Neural progenitor cell (in vitro differentiated cells): ENCODE results near the gene TCF4. TPM values are rescaled to one million over a fixed set of nuclear protein-coding genes. Genes with fewer than 3 reads are reported as not detected.

ENCODE experiments used
- DNase-seq: peaks from one replicate; pipeline ENCODE4 v3.0.0-alpha.2; 2016; ENCODE audit warnings: low spot score
- H2AFZ ChIP-seq: fragments of 200-600 bp; sonication (generic); replicated peaks from 2 replicates; pipeline ENCODE4 v1.6.1; 2016; ENCODE audit warnings: antibody characterized with exemption
- H3F3A ChIP-seq: fragments of 200-600 bp; sonication (generic); 2 replicates; pipeline ENCODE4 v1.6.1; 2016; ENCODE audit warnings: antibody characterized with exemption, low read depth
- H3K27ac ChIP-seq: fragments of 200-600 bp; sonication (generic); 2 replicates; pipeline ENCODE4 v1.5.1; 2016; ENCODE audit warnings: mild to moderate bottlenecking
- H3K27me3 ChIP-seq: fragments of 200-600 bp; sonication (generic); 2 replicates; pipeline ENCODE4 v1.6.1; 2016; ENCODE audit warnings: mild to moderate bottlenecking, moderate library complexity
- H3K36me3 ChIP-seq: fragments of 200-600 bp; sonication (generic); 2 replicates; pipeline ENCODE4 v1.5.1; 2016
- H3K4me1 ChIP-seq: fragments of 200-600 bp; sonication (generic); 2 replicates; pipeline ENCODE4 v1.6.1; 2016; ENCODE audit warnings: mixed run types
- H3K4me2 ChIP-seq: fragments of 200-600 bp; sonication (generic); 2 replicates; pipeline ENCODE4 v1.6.1; 2016
- H3K4me3 ChIP-seq: fragments of 200-600 bp; sonication (generic); 2 replicates; pipeline ENCODE4 v1.5.1; 2016
- H3K79me2 ChIP-seq: fragments of 200-600 bp; sonication (generic); 2 replicates; pipeline ENCODE4 v1.6.1; 2016; ENCODE audit warnings: low read depth
- H3K9ac ChIP-seq: fragments of 200-600 bp; sonication (generic); 2 replicates; pipeline ENCODE4 v1.6.1; 2016
- H3K9me3 ChIP-seq: fragments of 200-600 bp; sonication (generic); 2 replicates; pipeline ENCODE4 v1.5.1; 2016; ENCODE audit warnings: low read depth
- H4K20me1 ChIP-seq: fragments of 200-600 bp; sonication (generic); 2 replicates; pipeline ENCODE4 v1.6.1; 2016; ENCODE audit warnings: low read depth
- H3K27ac Mint-ChIP-seq: 3 replicates; pipeline ENCODE4 v1.8.0; 2021; ENCODE audit warnings: mixed read lengths
- H3K27me3 Mint-ChIP-seq: 2 replicates; pipeline ENCODE4 v1.8.0; 2022; ENCODE audit warnings: low read depth, mild to moderate bottlenecking, inconsistent platforms, moderate library complexity, mixed read lengths; ENCODE audit not compliant: insufficient read depth
- H3K36me3 Mint-ChIP-seq: 3 replicates; pipeline ENCODE4 v1.8.0; 2021; ENCODE audit warnings: mixed read lengths
- H3K4me1 Mint-ChIP-seq: 3 replicates; pipeline ENCODE4 v1.8.0; 2021; ENCODE audit warnings: mixed read lengths
- H3K4me3 Mint-ChIP-seq: 3 replicates; pipeline ENCODE4 v1.8.0; 2021; ENCODE audit warnings: mild to moderate bottlenecking, moderate library complexity, mixed read lengths
- H3K9me3 Mint-ChIP-seq: 3 replicates; pipeline ENCODE4 v1.8.0; 2020; ENCODE audit warnings: mixed read lengths
- EZH2 ChIP-seq: fragments of 200-600 bp; sonication (generic); IDR thresholded peaks from 2 replicates; pipeline ENCODE4 v1.6.1; 2017; ENCODE audit warnings: antibody characterized with exemption, mild to moderate bottlenecking, moderate library complexity
- EZH2phosphoT487 ChIP-seq: fragments of 200-600 bp; sonication (generic); IDR thresholded peaks from 2 replicates; pipeline ENCODE4 v1.6.1; 2017; ENCODE audit warnings: antibody characterized with exemption
- total RNA-seq: library from RNA; depleted of rRNA; stranded (reverse); fragments of >200 nt; gene quantifications from 2 replicates; pipeline ENCODE4 v1.2.3, GENCODE V29; 2015; ENCODE audit warnings: low replicate concordance
- TF ChIP-seq, protein P1 (sequence below): fragments of 200-600 bp; sonication (generic); IDR thresholded peaks from 2 replicates; pipeline ENCODE4 v1.5.1; 2017; ENCODE audit warnings: antibody characterized with exemption, mild to moderate bottlenecking

TCF4 gene
- total RNA-seq, 1 donor from 2014 or later: 161 TPM

DNA sequence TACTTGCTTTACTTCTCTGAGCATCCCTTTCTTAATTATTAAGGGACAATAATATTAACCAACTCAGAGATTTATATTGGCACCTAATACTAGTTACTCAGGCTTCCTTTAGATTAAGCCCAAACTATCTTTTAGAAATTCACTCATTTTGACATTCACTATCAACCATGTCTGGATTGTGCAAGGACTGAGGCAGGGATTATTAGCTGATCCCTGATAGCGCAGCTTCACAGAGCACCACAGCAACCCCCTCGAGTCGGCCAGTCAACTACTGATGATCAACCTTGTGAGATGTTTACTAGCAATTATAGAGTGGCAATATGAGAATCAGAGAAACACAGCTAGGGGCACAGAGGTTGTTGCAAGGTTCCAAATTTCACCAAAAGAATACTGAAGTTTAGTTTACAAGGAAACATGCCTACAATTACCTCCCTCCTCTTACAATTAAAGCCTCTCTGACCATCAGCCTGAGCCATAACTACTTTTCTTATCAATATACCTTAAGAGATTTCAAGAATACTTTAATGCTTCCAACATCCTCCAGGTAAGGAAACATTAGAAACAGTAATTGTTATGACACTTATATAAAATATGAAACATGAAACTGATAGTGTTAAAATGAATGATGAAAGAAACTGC is 191.6 kb downstream of the TCF4 start:
- Histone ChIP-seq H2AFZ (no peak overlapping the region), H3K36me3 (no peaks in the 10 kb centered on the region), H4K20me1 (peaks cover 53% of the 10 kb centered on the region), H3K79me2 (peaks cover 95% of the 10 kb centered on the region), H3K9me3 (no peaks in the 10 kb centered on the region), H3K27me3 (no peaks in the 10 kb centered on the region), H3K4me3 (no peak overlapping the region), H3K9ac (no peak overlapping the region), H3F3A (no peaks in the 10 kb centered on the region), H3K27ac (no peak overlapping the region), H3K4me1 (peaks cover 23% of the 10 kb centered on the region), H3K4me2 (no peak overlapping the region)
- Mint-ChIP-seq H3K4me3 (no peak overlapping the region), H3K27ac (no peak overlapping the region), H3K9me3 (no peaks in the 10 kb centered on the region), H3K36me3 (peaks cover 6% of the 10 kb centered on the region), H3K27me3 (no peaks in the 10 kb centered on the region), H3K4me1 (peaks cover 12% of the 10 kb centered on the region)
- TF ChIP-seq EZH2: no peak
- no peak for DNase-seq

DNA sequence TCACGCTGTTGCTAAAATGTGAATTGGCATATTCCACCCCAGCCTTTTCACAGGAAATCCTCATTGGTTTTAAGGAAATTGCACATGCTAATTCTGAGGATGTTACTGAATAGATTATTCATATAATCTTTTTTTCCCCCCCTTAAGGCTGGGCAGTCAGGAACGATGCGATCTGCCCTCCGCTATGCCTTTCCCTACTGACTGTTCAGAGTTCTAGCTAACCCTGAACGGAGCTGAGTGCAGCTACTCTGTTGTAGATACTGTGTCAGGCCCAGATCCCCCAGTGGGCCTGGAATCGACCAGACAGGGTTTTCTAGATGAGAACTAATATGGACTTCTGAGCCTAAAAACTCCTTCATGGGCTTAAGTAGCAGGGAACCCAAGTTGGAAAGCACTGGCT is 192.2 kb downstream of the TCF4 start:
- H3K4me1 Mint-ChIP-seq: peaks cover 6% of the 10 kb centered on the region
- TF ChIP-seq, protein P1, sequence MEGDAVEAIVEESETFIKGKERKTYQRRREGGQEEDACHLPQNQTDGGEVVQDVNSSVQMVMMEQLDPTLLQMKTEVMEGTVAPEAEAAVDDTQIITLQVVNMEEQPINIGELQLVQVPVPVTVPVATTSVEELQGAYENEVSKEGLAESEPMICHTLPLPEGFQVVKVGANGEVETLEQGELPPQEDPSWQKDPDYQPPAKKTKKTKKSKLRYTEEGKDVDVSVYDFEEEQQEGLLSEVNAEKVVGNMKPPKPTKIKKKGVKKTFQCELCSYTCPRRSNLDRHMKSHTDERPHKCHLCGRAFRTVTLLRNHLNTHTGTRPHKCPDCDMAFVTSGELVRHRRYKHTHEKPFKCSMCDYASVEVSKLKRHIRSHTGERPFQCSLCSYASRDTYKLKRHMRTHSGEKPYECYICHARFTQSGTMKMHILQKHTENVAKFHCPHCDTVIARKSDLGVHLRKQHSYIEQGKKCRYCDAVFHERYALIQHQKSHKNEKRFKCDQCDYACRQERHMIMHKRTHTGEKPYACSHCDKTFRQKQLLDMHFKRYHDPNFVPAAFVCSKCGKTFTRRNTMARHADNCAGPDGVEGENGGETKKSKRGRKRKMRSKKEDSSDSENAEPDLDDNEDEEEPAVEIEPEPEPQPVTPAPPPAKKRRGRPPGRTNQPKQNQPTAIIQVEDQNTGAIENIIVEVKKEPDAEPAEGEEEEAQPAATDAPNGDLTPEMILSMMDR: no peak
- TF ChIP-seq EZH2 (no peak), EZH2phosphoT487 (no peak)
- no peak overlapping the region for H3K27ac Mint-ChIP-seq

DNA sequence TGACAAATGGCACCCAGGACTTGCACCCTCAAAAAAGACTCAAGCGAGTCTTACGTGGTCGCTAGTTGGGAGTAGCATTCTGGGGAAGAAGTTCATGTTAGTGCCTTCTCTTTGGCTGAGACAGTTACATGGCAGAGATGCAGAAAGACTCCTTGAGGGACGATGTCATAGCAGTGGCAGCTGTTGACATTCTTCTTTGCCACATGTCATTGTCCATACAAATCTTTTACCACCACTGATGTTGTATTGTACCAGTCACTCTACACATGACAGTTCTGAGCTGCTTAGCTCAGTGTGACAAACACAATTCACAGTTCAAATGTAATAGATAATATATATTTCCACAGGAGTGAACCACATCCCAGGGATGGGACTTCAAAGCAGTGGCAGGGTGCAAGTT is 197.1 kb downstream of the TCF4 start:
- Histone ChIP-seq H3K9ac (no peak overlapping the region), H3F3A (peaks cover 3% of the 10 kb centered on the region), H3K27me3 (no peaks in the 10 kb centered on the region), H2AFZ (no peak overlapping the region), H3K27ac (no peak overlapping the region), H3K4me3 (no peak overlapping the region), H3K9me3 (no peaks in the 10 kb centered on the region), H3K4me2 (no peak overlapping the region), H3K79me2 (peaks cover 94% of the 10 kb centered on the region), H3K36me3 (no peaks in the 10 kb centered on the region), H4K20me1 (peaks cover 36% of the 10 kb centered on the region), H3K4me1 (no peaks in the 10 kb centered on the region)
- peaks cover 24% of the 10 kb centered on the region for H3K36me3 Mint-ChIP-seq
- H3K27ac Mint-ChIP-seq: no peak overlapping the region
- H3K4me1 Mint-ChIP-seq: peaks cover 16% of the 10 kb centered on the region
- H3K4me3 Mint-ChIP-seq: no peak overlapping the region
- TF ChIP-seq EZH2 (no peak), EZH2phosphoT487 (no peak)
- TF ChIP-seq, protein P1: no peak
- peaks cover 2% of the 10 kb centered on the region for H3K9me3 Mint-ChIP-seq
- no peaks in the 10 kb centered on the region for H3K27me3 Mint-ChIP-seq
- no peak for DNase-seq

More for the DNA sequence above, 192.2 kb downstream of the TCF4 start:
- H3K9me3 Mint-ChIP-seq: no peaks in the 10 kb centered on the region
- H3K9me3 ChIP-seq: no peaks in the 10 kb centered on the region
- H4K20me1 ChIP-seq: peaks cover 50% of the 10 kb centered on the region
- peaks cover 6% of the 10 kb centered on the region for H3K36me3 Mint-ChIP-seq
- H3F3A ChIP-seq: no peaks in the 10 kb centered on the region
- no peak overlapping the region for H3K9ac ChIP-seq
- H2AFZ ChIP-seq: no peak overlapping the region
- H3K4me1 ChIP-seq: peaks cover 17% of the 10 kb centered on the region
- H3K27me3 Mint-ChIP-seq: no peaks in the 10 kb centered on the region
- peaks cover 94% of the 10 kb centered on the region for H3K79me2 ChIP-seq
- H3K4me2 ChIP-seq: no peak overlapping the region
- H3K36me3 ChIP-seq: no peaks in the 10 kb centered on the region
- no peak for DNase-seq
- H3K4me3 ChIP-seq: no peak overlapping the region
- H3K27me3 ChIP-seq: no peaks in the 10 kb centered on the region
- no peak overlapping the region for H3K4me3 Mint-ChIP-seq
- H3K27ac ChIP-seq: no peak overlapping the region

DNA sequence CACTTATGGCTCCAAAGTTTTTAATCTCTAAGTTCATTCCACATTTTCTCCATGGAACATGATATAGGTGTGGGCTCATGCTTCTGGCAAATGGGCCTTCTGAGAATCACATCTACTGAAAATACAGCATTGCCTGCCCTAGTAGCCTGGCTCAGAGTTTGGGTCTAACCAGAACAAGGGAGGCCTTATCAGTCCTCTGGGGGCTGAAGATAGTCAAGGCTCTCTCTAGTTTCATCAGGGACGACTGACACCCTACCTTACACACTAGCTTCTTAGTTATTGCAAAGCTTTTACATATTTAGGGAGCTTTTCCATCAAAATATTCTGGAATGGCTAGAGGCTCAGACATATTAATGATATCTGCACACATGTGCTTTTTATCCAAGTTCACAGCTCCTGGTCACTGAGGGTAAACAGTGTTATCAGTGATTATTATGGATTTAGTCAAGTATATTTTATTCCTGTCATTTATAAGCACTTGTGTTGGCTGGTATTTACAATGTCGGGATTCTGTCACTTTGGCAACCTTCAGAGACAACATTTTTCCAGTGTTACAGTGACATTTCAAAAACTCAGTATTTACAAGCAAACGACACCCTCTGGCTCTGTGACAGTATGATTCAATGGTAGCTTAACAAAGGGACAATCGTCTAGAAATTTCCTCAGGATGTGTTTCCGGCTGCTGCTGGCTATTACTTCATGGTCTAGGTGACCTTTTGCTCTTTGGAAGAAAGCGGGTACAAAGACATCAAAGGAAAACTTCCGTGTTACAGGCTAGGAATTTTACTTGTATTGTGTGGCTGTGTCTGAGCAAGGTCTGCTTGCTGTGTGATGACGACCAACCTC is 200.6 kb downstream of the TCF4 start:
- H3K4me3 ChIP-seq: no peak overlapping the region
- H3K9ac ChIP-seq: no peak overlapping the region
- no peaks in the 10 kb centered on the region for H3K9me3 ChIP-seq
- H3K27ac ChIP-seq: no peak overlapping the region
- H3K4me2 ChIP-seq: no peak overlapping the region
- H3K4me1 ChIP-seq: no peaks in the 10 kb centered on the region
- Mint-ChIP-seq H3K9me3 (peaks cover 32% of the 10 kb centered on the region), H3K27ac (no peak overlapping the region), H3K27me3 (no peaks in the 10 kb centered on the region), H3K4me1 (peaks cover 16% of the 10 kb centered on the region), H3K36me3 (peaks cover 46% of the 10 kb centered on the region), H3K4me3 (no peak overlapping the region)
- peaks cover 92% of the 10 kb centered on the region for H3K79me2 ChIP-seq
- H2AFZ ChIP-seq: no peak overlapping the region
- DNase-seq: no peak
- peaks cover 27% of the 10 kb centered on the region for H4K20me1 ChIP-seq
- TF ChIP-seq EZH2 (no peak), EZH2phosphoT487 (no peak)
- TF ChIP-seq, protein P1: no peak
- peaks cover 3% of the 10 kb centered on the region for H3F3A ChIP-seq
- peaks cover 5% of the 10 kb centered on the region for H3K36me3 ChIP-seq
- no peaks in the 10 kb centered on the region for H3K27me3 ChIP-seq
